SW 1271 (cell line): ENCODE results near the gene BBS7.

ENCODE experiments used
- DNase-seq, 2 experiments: peaks; one replicate each; lab custom pipeline; 2025; lab: John Stamatoyannopoulos, UW

Gene BBS7

GRCh38 chr4:121790976-121791375 is 79.3 kb downstream of the BBS7 start:
- DNase-seq: no peak

GRCh38 chr4:121789960-121790829 is 80.1 kb downstream of the BBS7 start:
- peak in 1 of 2 experiments; percentile 25 for DNase-seq

GRCh38 chr4:121789455-121789854 is 80.8 kb downstream of the BBS7 start:
- DNase-seq: no peak

GRCh38 chr4:121788896-121789295 is 81.4 kb downstream of the BBS7 start:
- DNase-seq: no peak

- DNase-seq: no peak
Observed at GRCh38 chr4:121786221-121786620, 84.1 kb downstream of the BBS7 start.

- no peak for DNase-seq
Observed at GRCh38 chr4:121785479-121785878, 84.8 kb downstream of the BBS7 start.

- DNase-seq: peak in 1 of 2 experiments; percentile 43
Observed at GRCh38 chr4:121784975-121785374, 85.3 kb downstream of the BBS7 start.

- no peak for DNase-seq
Observed at GRCh38 chr4:121784401-121784800, 85.9 kb downstream of the BBS7 start.

GRCh38 chr4:121783210-121783609 is 87.1 kb downstream of the BBS7 start:
- no peak for DNase-seq

- no peak for DNase-seq
Observed at GRCh38 chr4:121778991-121779628, 91.2 kb downstream of the BBS7 start.

- no peak for DNase-seq
Observed at GRCh38 chr4:121777625-121778024, 92.6 kb downstream of the BBS7 start.

GRCh38 chr4:121776610-121777401 is 93.5 kb downstream of the BBS7 start:
- no peak for DNase-seq
